HL-60/S4 treated with phorbol 12-myristate 13-acetate at 8.2 ng/mL for 4 days and 3 days (cell line): ENCODE results near the gene ODAD3.
"Not testable (repeated sequence)": the region's sequence is repeated elsewhere in the genome, so short reads cannot be mapped to it uniquely, and the experiment has no call there.

Source experiments
- in situ Hi-C: fragments of 300-500 bp; cut with MboI; formaldehyde crosslinking; loops from 2 replicates; pipeline ENCODE4 v1.15.0; 2022; ENCODE audit warnings: low sequenced_read_pairs

Gene ODAD3

DNA sequence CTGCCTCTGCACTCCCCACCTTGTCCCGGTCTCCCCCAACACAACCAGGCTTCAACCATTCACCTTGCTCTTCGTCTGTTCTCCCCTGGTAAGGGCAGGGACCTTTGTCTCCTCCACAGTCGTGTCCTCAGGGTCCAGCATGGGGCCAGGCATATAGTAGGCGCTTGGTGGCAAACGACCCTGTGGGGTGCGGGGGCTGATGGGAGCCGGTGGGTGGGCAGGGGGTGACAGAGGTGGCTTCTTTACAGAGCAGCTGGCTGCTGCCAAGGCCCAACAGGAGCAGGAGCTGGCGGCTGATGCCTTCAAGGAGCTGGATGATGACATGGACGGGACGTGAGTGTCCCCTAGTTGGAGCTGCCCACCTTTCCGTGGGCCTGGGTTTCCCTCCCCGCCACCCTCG is 10.2 kb upstream of the ODAD3 start:
- in situ Hi-C loops, result no loop called here

DNA sequence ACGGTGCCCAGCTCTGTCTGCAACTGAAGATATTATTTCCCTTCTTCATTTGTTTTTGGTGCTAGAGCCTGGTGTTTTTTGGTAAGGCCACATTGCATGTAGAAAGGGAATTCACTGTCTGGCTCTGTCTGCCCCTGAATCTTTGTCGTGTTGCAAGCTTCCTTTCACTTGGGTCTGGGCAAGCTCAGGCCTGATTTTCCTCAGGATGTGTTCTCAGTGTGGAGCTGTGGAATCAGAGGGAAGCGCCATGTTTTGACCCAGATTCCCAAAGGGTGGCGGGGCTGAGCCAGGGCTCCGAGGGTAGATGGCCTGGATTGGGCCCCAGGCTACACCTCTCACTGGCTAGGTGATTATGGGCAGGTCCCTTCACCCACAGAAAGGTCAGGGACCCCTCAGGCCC is 9.1 kb upstream of the ODAD3 start:
- in situ Hi-C loops, result no loop called here

DNA sequence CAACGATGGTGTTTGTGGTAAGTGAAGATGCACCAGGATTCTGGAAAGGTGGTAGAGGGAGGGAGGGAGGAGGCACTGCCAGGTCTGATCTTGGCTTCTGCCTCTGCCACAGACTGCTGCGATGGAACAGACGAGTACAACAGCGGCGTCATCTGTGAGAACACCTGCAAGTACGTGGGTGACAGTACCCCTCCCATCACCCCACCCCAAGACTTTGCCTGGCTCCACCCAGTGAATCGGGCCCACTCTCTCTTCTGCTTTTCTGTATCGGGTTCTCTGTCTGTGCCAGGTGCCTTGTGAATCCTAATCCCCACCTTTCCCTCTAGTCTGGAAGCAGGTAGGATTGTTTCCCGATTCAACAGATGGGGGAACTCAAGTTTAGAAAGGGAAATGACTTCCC is 3.0 kb upstream of the ODAD3 start:
- in situ Hi-C loops, result no loop called here

DNA sequence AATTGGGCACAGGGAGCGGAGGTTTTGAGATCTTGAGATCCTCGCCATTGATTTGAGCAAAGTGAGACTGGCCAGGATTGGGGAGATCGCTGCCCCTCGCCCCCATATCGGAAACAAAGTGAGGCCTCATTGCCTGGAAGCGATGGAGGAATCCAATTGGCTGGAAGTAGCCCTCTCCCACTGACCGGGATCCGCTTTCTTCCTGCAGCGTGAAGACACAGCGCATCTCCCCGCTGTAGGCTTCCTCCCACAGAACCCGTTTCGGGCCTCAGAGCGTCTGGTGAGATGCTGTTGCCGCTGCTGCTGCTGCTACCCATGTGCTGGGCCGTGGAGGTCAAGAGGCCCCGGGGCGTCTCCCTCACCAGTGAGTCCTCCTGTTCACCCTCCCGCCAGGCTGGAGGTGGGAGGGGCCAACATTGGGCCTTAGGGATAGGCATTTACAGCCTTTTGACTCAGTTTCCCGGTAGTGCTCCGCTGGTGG is 952 bp upstream of the ODAD3 start:
- in situ Hi-C loops, result no loop called here

DNA sequence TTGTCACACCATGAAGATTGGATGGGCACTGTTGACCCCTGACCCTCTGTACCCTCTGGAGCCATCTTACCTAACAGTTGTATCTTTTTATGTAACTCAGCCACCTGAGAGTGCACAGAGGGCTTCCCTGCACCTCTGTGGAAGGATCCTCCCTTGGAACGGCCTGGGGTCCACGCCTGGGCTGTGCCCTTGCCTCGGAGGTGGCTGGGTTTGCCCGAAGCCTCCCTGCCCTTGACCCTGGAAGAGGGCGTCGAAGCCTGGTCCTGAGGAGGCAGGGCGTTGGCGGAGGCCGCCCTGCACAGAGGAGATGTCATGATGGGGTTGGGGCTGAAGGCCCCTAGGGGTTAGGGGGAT is 241 bp downstream of the ODAD3 start:
- in situ Hi-C loops, result no loop called here

DNA sequence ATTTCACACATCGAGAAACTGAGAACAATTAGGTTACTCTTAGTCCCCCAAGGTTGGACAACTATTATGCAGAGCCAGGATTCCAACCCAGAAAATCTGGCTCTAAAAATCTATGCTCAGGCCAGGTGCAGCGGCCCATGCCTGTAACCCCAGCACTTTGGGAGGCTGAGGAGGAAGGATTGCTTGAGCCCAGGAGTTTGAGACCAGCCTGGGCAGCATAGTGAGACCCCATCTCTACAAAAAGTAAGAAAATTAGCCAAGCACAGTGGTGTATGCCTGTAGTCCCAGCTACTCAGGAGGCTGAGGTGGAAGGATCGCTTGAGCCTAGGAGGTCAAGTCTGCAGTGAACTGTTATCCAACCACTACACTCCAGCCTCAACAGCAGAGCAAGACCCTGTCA is 1.4 kb downstream of the ODAD3 start:
- in situ Hi-C loops, result not testable (repeated sequence)

DNA sequence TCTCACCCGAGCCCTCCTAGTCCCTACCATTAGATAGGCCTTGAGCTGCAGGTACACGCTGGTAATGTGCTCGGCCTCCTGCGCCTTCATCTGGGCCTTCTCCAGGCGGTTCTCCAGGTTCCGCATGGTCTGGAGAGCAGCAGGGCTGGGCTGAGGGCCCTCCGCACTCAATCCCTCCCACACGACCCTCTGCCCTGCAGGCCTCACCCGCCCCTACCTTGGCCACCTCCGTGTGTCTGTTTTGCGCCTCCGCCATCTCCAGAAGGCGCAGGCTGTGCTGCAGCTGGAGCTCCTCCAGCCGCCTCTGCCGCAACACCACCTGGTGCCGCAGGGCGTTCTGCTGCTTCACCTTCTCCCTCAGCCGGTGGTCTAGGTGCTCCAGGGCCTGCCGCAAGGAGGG is 8.3 kb downstream of the ODAD3 start:
- in situ Hi-C loops, result no loop called here

DNA sequence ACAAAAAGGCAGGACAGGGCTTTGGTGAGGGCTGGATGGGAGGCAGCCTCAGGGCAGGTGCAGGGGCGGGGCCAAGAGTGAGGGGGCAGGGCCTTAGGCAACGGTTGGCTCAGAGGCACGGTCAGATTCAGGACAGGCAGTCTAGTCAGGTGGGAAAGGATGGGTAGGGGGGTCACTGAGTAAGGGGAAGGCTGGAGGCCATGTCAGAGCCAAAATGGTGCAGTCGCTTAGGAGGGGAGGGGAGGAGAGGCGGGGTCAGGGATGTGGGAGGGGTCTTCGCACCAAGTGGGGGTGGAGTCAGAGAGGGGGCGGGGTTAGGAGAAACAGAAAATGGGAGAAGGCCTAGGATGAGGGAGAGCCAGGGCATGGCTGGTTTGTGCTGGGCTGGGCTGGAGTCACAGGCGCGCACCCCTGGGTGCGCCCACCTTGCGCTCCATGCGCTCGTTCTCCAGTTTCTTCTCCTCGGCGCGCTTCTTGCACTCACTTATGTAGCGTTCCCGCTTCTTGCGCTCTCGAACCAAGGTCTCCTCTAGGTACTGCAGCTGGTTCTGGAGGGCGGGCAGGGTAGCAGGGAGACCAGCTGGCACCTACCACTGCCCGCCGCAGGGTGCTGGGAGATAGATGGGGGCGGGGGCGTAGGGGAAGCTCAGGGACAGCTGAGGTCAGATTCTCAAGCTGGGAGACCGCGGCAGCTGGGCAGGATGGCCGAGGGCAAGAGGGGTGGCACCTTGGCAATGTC is 9.0 kb downstream of the ODAD3 start:
- in situ Hi-C loops, result no loop called here

DNA sequence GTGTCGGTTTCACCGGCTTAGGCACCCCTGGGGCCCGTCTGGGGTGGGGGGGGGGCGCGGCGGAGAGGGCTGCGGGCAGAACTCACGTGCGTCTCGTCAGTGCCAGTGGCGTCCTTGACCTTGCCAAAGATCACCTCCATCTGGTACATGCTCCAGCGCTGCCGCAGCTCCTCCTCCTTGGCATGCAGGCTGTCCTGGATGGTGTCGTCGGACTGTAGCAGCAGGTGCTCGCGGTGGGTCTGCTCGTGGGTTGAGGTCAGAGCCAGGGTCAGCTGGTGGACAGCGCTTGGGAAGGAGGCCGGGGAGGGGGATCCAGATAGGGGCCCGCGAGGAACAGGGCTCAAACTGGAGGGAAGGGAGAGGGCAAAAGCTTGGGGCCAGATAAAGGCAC is 11.1 kb downstream of the ODAD3 start:
- in situ Hi-C loops, result no loop called here

DNA sequence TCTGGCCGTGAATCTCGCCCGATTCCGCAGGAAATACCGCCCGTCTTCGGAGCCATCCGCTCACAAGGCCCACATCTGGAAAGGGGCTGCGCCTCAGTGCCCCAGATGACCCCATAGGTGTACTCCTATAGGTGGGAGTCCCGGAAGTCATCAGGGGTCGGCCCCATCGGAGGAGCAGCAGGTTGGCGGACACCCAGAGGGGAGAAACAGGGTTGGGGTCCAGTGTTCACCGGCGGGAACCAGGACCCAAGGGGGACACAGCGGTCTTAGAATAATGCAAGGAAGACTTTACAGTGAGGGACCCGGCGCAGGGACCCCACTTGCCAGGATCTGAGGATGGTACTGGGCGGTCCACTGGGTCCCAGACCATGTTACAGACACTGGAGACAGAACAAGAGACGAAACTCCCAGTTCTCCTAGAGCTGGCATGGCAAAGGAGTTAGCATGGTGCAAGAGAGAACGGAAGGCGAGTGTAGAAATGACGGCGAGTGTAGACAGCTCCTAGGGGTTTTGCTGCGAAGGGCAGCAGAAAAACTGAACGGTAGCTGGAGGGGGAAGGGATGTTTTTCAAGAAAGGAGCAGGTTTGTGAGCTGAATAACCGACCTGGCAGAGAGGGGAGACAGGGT is 11.6 kb downstream of the ODAD3 start:
- in situ Hi-C loops, result no loop called here

DNA sequence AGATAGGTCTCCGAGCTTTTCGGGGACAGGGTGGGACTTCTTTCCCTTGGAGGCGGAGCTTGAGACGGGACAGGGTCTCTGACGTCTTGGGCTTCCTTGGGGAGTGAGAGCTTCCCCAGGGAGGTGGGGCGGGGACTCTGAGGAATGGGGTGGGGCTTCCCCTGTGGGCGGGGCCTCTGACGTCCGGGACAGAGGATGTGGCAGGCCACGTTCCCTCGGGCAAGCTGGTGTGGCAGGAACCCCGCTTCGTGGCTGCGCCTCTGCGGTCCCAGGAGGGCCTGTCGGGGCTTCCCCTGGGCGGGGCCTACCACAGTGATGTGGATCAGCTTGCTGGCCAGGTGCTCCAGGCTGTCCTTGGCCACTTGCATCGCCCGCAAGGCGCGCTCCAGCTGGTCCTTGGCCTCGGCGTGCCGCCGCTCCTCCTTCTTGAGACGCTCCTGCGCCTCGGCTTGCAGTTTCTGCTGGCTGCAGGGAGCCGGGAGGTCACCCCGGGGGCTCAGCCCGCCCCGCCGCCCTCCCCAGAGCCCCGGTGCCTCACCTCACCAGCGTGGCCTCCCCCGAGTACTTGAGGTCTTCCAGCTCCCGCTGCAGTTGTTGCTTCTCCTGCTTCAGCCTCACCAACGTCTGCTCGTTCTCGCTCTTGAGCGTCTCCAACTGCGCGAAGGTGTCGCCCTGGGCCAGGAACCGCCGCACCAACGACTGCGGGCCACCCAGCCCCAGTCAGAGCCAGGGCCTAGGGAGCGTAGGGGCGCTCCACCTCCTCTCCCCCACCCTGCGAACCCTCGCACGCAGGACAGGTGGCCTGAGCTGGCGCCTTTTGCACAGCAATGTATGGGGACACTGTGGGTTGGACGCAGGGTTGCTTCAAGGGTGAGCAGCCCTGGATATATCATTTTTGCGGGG is 12.5 kb downstream of the ODAD3 start:
- in situ Hi-C loops, result no loop called here

DNA sequence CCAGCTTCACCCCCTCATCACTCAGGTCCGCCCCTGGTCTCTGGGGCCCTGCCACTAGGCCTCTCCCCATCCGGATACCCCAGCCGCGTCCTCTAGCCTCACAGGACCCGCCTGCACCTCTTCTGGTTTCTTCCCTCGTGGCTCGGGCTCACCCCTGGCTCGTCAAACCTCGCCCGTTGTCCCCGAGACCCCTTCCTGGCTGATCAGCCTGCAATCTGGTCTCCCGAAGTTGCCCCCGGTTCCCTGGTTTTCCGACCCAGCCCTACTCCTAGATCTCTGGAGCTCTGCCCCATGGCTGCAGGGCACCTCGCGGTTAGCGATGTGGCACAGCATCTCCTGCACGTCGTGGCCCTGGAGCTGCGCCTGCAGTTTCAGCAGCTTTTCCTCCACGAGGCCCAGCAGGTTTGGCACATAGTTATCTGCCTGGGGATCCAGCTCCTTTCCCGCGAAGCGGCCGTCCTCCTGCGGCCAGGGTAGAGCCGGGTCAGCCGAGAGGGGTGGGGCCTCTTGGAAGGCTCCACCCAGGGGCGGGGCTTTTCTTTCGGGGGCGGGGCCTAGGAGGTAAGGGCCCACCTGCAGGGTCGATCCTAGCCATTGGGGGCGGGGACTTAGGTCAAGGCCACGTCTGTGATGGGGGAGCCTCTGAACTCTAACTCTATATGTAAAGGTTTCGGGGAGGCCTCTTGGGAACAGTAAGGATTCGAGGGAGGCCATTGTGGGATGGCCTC is 13.4 kb downstream of the ODAD3 start:
- in situ Hi-C loops, result no loop called here

DNA sequence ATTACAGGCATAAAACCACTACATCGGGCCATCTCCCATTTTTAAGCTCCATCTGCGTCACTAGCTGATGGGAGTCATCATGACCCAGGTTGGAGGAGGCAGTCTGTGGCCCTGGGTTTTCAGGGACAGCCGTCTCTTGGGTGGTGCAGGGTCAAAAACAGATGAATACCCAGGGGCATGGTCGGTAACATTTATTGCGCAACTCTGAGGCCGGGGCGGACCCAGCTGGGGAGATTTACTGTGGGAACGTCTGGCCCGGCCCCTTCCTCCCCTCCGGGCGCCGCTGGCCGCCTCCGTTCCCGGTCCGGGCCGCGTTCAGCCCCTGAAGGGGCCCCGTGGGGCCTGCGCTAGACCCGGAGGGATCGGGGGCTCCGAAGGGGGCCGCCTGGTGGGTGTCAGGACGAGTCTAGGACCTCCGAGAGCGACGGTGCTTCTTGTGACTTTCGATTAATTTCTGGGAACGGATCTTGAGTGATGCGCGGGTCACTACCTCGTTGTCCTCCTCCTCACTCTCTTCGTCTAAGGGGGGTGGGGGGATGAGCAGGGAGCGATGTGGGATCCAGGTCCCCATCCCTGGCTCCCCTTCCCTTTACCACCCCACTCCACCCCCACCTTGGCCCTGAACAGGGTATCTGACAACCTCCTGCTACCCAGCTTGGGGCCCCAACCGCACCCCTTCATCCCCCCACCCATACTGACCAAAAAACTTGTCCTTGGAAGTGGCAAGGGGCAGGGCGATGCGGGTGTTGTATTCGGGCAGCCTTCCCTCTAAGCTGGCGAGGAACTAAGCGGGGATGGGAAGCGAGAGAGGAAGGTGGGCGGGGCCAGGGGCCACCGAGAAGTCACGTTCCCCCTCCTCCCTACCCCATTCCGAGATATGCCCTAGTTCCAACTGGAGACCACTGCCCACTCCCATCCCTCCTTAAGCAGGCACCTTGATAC is 14.2 kb downstream of the ODAD3 start:
- in situ Hi-C loops, result no loop called here

DNA sequence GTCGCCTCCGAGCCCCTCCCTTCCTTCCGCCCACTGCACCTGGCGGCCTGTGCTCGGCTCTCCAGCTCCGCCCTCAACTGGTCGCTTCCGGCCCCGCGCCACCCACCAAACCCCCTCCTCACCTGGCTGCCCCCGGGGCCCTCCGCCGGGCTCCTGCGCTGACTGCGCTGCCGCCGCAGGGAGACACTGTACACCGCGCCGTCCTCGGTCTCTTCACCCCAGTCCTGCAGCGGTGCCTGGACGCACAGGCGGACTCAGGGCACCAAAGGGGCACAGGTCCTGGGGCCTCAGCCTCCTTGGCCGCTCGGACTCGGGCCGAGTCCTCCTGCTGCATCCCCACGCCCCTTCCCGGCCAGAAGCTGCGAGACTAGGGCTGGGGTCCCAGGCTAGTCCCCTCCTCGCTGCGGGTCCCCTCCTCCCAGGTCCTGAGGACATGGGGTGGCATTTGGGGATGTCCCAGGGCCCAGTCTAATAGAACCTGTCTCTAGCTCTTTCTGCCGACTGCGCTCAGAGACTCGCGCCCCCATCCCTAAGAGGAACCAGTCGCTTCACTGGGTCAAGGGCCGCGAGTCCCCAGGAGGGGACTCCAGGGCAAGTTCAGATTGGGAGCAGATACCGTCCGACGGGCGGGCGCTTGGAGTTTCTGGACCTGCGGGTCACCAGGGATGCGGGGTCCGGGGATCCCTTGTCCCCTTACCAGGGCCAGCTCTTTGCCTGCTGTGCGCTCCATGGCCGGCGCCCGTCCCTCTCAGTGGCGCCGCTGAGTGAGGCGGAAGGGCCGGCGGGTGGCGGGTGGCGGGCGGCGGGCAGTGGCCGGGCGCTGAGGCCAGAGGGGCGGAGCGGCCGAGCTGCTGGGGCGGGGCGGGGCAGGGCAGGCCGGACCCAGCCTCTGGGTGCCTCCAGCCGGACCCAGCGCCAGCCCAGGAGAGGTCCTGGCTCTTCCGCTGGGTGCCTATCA is 16.1 kb downstream of the ODAD3 start, which contains the start of gene RGL3:
RGL3 (minus strand) TSS at position 766 of the 958 bp plus-strand sequence; CDS start at position 730, 36 bp downstream.
- in situ Hi-C loops, result no loop called here

DNA sequence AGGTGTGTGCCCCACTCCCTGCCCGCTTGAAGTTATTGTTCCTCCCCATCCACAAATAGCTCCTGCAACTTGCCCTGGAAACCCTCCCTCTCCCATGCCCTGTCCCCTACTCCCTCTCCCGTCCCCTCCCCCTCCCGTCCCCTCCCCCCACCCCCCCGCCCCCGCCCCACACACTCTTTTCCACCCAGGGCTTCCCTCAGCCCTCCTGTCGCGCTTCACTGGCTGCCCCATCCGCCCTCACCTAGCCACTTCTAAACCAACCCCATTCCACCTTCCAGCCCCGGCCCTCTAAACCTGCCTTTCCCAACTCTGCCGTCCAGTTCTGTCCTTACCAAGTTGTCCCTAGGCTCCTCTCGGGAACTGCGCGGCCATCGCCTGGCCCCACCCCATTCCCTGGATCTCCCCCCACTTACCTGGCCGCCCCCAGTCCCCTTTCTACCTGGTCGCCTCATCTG is 16.8 kb downstream of the ODAD3 start:
- in situ Hi-C loops, result no loop called here

DNA sequence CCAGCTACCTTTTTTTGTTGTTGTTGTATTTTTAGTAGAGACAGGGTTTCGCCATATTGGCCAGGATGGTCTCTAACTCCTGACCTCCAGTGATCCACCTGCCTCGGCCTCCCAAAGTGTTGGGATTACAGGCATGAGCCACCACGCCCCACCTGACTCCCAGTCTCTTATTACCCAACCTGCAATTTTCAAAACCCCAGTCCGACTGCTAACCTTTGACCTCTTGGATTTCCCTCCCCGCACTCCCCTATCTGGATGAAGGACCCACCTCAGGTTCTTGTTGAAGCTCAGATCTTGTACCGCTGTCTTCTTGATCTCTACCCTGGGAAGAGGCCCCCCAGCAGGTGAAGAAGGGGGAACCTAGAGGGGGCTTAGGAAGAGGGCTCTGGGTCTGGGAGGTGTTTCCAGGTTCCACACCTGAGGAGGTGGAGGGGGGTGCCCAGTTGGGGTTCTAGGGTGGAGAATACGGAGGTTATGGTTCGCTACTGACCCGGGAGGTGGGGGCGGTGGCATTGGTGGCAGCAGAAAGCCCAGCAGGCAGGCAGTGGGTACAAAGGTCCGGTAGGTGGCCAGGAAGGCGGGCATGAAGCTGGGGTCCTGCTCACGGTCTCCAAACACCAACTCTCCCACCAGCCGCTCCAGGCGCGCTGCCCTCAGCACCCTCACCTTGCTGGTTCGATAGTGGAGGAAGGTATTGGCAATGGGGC is 18.4 kb downstream of the ODAD3 start:
- in situ Hi-C loops, result no loop called here

DNA sequence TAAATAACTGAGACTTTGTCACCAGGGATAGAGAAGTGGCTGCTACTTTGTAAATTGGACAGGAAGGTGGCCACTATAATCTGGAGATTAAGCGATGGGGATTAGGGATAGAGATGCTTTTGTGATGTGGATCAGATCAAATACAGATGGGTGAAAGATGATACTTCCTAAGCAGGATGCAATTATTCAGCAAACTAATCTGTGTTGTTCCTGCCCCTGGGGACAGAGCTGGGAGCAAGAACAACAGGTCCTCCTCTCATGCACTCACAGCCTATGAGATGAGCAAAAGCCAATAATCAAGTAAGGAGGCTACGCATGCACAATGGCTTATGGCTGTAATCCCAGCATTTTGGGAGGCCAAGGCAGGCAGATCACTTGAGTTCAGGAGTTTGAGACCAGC is 20.4 kb downstream of the ODAD3 start:
- in situ Hi-C loops, result no loop called here

DNA sequence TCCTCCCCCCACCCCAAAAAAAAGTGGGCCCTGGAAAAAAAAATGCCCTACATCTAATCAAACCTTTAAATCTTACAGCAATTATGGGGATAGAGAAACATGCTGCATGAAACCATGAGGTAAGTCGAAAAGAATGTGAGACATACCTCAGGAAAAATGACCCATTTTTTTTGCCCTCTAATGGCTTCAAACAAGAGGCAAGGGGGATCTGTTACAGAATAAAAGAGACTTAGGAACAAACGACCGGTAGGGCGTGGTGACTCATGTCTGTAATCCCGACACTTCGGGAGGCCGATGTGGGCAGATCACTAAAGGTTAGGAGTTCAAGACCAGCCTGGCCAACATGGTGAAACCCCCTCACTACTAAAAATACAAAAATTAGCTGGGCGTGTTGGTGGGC is 24.2 kb downstream of the ODAD3 start:
- in situ Hi-C loops, result no loop called here
